GM21390 (cell line): Measurements from ENCODE around the gene PCDHGB4.
"Not testable (repeated sequence)": the region's sequence is repeated elsewhere in the genome, so short reads cannot be mapped to it uniquely, and the experiment has no call there.

Experiments used
- ATAC-seq: cut with Tn5 transposase; IDR thresholded peaks from one replicate; pipeline ENCODE4 v1.9.1; 2021; ENCODE audit not compliant: unreplicated experiment

The PCDHGB4 gene

DNA sequence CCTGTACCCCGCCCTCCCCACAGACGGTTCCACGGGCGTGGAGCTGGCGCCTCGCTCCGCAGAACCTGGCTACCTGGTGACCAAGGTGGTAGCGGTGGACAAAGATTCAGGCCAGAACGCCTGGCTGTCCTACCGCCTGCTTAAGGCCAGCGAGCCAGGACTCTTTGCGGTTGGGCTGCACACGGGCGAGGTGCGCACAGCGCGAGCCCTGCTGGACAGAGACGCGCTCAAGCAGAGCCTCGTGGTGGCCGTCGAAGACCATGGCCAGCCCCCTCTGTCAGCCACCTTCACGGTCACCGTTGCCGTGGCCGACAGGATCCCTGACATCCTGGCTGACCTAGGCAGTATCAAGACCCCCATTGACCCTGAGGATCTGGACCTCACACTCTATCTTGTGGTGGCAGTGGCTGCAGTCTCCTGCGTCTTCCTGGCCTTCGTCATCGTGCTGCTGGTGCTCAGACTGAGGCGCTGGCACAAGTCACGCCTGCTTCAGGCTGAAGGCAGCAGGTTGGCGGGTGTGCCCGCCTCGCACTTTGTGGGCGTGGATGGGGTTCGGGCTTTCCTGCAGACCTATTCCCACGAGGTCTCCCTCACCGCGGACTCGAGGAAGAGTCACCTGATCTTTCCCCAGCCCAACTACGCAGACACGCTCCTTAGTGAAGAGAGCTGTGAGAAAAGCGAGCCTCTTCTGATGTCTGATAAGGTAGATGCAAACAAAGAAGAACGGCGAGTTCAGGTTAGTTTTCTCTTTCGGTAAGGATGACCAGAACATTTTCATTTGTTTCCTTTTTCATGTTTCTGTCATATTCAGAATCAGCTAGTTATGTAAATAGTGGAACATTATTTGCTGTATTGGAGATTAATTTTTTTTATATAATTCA, 21.2 kb upstream of the PCDHGB4 start:
- ATAC-seq = no peak

DNA sequence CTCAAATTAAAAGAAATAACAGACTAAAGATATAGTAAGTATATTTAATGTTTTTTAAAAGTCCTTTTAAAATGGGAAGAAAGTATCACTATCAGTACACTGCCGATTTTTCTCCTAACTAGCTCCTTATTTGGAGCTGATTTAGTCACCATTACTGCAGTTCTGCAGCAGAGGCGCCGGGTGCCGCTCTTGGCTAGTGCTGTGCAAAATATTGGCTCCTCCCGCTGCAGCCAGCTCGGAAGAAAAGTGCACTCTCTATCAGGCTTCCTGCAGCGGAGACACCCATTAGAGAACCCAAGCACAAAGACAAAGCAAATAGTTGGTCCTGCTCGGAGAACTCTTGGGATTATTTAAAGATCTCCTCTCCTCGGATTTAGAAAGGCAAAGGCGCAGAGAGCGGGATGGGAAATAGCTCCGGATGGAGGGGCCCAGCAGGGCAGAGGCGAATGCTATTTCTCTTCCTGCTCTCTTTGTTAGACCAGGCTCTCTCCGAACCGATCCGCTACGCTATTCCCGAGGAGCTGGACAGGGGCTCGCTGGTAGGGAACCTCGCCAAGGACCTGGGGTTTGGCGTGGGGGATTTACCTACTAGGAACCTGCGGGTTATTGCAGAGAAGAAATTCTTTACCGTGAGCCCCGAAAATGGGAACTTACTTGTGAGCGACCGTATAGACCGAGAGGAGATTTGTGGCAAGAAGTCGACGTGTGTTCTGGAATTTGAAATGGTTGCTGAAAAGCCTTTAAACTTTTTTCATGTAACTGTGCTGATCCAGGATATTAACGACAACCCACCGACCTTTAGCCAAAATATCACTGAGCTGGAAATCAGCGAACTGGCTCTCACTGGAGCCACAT, 17.3 kb upstream of the PCDHGB4 start, which contains the start of gene PCDHGB3:
Gene PCDHGB3 (plus strand): TSS at position 249 of the 855 bp plus-strand sequence. CDS start 153 bp downstream, at position 402.
- peak; percentile 95 for ATAC-seq

DNA sequence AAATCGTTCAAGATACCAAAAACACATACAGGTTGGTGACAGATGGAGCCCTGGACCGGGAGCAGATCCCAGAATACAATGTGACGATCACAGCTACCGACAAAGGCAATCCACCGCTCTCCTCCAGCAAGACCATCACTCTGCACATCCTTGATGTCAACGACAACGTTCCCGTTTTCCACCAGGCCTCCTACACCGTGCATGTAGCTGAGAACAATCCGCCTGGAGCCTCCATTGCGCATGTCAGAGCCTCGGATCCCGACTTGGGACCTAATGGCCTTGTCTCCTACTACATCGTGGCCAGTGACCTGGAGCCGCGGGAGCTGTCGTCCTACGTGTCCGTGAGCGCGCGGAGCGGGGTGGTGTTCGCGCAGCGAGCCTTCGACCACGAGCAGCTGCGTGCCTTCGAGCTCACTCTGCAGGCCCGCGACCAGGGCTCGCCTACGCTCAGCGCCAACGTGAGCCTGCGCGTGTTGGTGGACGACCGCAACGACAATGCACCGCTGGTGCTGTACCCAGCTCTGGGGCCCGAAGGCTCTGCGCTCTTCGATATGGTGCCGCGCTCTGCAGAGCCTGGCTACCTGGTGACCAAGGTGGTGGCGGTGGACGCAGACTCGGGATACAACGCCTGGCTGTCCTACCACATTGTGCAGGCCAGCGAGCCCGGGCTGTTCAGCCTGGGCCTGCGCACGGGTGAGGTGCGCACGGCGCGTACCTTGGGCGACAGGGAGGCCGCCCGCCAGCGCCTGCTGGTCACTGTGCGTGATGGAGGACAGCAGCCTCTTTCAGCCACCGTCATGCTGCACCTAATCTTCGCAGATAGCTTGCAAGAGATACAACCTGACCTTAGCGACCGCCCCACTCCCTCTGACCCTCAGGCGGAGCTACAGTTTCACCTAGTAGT, 15.7 kb upstream of the PCDHGB4 start:
- no peak for ATAC-seq

- no peak for ATAC-seq
Observed at GRCh38 chr5:141373673-141374317, 13.7 kb upstream of the PCDHGB4 start, which contains the start of gene PCDHGA6. Gene PCDHGA6, plus strand, starts transcription at chr5:141373891. Its CDS starts 193 bp downstream, at chr5:141374084.

DNA sequence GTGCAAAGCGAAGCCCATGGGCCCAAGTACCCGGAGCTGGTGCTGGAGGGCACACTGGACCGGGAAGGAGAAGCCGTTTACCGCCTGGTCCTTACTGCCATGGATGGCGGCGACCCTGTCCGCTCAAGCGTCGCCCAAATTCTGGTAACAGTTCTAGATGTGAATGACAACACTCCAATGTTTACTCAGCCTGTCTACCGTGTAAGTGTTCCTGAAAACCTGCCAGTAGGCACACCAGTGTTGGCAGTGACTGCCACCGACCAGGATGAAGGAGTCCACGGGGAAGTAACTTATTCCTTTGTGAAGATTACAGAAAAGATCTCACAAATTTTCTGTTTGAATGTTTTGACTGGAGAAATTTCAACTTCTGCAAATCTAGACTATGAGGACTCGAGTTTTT, 12.9 kb upstream of the PCDHGB4 start:
- no peak for ATAC-seq

DNA sequence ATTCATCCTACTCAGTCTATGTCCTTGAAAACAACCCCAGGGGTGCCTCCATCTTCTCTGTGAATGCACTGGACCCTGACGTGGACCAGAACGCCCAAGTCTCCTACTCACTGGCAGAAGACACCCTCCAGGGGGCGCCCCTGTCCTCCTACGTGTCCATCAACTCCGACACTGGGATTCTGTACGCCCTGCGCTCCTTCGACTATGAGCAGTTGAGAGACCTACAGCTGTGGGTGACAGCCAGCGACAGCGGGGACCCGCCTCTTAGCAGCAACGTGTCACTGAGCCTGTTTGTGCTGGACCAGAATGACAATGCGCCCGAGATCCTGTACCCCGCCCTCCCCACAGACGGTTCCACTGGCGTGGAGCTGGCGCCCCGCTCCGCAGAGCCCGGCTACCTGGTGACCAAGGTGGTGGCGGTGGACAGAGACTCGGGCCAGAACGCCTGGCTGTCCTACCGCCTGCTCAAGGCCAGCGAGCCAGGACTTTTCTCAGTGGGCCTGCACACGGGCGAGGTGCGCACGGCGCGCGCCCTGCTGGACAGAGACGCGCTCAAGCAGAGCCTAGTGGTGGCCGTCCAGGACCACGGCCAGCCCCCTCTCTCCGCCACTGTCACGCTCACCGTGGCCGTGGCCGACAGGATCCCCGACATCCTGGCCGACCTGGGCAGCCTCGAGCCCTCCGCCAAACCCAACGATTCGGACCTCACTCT, 11.9 kb upstream of the PCDHGB4 start:
- not testable (repeated sequence) for ATAC-seq

- ATAC-seq = no peak
Observed at GRCh38 chr5:141382469-141383294, 4.8 kb upstream of the PCDHGB4 start, which contains the start of gene PCDHGA7. Gene PCDHGA7, plus strand, starts transcription at chr5:141382742. Its CDS starts 158 bp downstream, at chr5:141382900.

- ATAC-seq = no peak
Observed at GRCh38 chr5:141383345-141383744, 4.2 kb upstream of the PCDHGB4 start.

GRCh38 chr5:141384471-141385267, 2.8 kb upstream of the PCDHGB4 start:
- ATAC-seq = no peak

- ATAC-seq = no peak
Observed at GRCh38 chr5:141388661-141389060, 1.2 kb downstream of the PCDHGB4 start.

DNA sequence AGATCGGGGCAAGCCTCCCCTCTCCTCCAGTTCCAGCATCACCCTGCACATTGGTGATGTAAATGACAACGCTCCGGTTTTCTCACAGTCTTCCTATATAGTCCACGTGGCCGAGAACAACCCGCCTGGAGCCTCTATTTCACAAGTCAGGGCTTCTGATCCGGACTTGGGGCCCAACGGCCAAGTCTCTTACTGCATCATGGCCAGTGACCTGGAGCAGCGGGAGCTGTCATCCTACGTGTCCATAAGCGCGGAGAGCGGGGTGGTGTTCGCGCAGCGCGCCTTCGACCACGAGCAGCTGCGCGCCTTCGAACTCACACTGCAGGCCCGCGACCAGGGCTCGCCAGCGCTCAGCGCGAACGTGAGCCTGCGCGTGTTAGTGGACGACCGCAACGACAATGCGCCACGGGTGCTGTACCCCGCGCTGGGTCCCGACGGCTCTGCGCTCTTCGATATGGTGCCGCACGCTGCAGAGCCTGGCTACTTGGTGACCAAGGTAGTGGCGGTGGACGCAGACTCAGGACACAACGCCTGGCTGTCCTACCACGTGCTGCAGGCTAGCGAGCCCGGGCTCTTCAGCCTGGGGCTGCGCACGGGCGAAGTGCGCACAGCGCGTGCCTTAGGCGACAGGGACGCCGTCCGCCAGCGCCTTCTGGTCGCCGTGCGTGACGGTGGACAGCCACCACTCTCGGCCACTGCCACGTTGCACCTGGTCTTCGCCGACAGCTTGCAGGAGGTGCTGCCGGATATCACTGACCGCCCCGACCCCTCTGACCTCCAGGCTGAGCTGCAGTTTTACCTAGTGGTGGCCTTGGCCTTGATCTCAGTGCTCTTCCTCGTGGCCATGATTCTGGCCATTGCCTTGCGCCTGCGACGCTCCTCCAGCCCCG, 1.9 kb downstream of the PCDHGB4 start:
- no peak for ATAC-seq

DNA sequence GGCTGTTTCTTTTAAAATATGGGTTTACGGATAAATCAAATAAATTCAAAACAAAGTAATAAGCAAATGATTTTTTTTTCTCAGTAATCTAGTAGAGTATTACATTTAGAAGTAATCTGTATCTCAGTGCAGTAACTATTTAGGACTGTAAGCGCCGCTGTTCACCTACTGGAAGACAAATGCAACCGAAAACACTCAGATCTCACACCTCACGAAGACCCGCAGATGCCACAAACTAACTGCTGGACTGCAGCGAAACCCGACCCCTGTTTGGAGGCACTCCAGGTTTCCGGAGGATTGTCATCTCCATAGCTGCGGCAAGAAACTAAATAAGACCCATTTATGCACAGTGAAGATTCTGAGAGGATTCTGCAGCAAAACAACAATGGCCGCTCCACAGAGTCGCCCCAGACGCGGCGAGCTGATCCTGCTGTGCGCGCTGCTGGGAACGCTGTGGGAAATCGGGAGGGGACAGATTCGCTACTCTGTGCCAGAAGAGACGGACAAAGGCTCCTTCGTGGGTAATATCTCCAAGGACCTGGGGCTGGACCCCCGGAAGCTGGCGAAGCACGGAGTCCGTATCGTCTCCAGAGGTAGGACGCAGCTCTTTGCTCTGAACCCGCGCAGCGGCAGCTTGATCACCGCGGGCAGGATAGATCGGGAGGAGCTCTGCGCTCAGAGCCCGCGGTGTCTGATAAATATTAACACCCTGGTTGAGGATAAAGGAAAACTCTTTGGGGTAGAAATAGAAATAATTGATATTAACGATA, 5.1 kb downstream of the PCDHGB4 start, which contains the start of gene PCDHGA8:
Gene PCDHGA8 (plus strand): TSS at position 205 of the 770 bp plus-strand sequence. CDS start 181 bp downstream, at position 386.
- ATAC-seq = no peak

DNA sequence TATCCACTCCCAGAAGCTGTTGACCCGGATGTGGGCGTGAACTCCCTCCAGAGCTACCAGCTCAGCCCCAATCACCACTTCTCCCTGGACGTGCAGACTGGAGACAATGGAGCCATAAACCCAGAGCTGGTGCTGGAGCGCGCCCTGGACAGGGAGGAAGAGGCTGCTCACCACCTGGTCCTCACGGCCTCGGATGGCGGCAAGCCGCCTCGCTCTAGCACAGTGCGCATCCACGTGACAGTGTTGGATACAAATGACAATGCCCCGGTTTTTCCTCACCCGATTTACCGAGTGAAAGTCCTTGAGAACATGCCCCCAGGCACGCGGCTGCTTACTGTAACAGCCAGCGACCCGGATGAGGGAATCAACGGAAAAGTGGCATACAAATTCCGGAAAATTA, 5.8 kb downstream of the PCDHGB4 start:
- no peak for ATAC-seq

DNA sequence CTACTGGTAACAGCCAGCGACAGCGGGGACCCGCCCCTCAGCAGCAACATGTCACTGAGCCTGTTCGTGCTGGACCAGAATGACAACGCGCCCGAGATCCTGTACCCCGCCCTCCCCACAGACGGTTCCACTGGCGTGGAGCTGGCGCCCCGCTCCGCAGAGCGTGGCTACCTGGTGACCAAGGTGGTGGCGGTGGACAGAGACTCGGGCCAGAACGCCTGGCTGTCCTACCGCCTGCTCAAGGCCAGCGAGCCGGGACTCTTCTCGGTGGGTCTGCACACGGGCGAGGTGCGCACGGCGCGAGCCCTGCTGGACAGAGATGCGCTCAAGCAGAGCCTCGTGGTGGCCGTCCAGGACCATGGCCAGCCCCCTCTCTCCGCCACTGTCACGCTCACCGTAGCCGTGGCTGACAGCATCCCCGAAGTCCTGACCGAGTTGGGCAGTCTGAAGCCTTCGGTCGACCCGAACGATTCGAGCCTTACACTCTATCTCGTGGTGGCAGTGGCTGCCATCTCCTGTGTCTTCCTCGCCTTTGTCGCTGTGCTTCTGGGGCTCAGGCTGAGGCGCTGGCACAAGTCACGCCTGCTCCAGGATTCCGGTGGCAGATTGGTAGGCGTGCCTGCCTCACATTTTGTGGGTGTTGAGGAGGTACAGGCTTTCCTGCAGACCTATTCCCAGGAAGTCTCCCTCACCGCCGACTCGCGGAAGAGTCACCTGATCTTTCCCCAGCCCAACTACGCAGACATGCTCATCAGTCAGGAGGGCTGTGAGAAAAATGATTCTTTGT, 7.1 kb downstream of the PCDHGB4 start:
- not testable (repeated sequence) for ATAC-seq
